ENCODE results near the gene MARK3. TPM values are rescaled to one million over a fixed set of nuclear protein-coding genes. Genes with fewer than 3 reads are reported as not detected.

Gene MARK3
- total and polyA plus RNA-seq, 2 of the 4 experiments (the other 2 are of a cell fraction) = 78.5 to 80.5 TPM

DNA sequence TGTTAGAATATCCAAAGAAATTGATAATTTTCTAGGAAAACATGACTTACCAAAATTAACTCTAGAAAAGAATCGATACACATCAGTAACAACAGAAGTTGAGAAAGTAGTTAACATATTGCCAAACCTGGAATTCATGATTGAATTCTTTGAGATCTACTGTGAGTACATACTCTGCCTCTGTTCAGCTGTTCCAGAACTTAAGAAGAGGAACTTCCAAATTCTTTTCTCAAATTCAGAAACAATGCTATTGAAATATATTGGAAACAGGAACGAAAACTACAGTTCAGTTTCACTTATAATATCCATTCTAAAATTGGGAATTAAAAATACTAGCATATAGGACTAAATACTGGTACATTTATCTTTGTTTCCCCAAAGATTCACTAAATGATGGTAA, 57.9 kb downstream of the MARK3 start:
- peaks cover 15% of the 10 kb centered on the region for H3K36me3 ChIP-seq (ENCODE audit: control insufficient read depth, insufficient read depth, low read length)
- H3K27me3 ChIP-seq (ENCODE audit: control insufficient read depth, insufficient read depth, low read length) = no peaks in the 10 kb centered on the region
- no peak overlapping the region for H2BK20ac ChIP-seq (ENCODE audit: low read depth, low read length)
- ChIA-PET CTCF (no interaction called here), POLR2A (ENCODE audit: unreplicated experiment) (no interaction called here)
- no peak overlapping the region for H2AK9ac ChIP-seq (replicated peaks; ENCODE audit: low read depth, low read length, poor library complexity)
- H4K8ac ChIP-seq (ENCODE audit: low read depth in 2 of 2, low read length in 2 of 2) = no peak overlapping the region
- H3K4me2 ChIP-seq (ENCODE audit: low read depth, low read length) = no peak overlapping the region
- H3K9me3 ChIP-seq (ENCODE audit: control insufficient read depth, insufficient read depth, low read length) = no peaks in the 10 kb centered on the region
- H3K23ac ChIP-seq (ENCODE audit: low read depth, low read length) = no peak overlapping the region
- no peak overlapping the region for H3K4ac ChIP-seq (ENCODE audit: low read depth, low read length)
- BruUV-seq (replicated peaks) = no TSS peak
- no peak overlapping the region for H3K27ac ChIP-seq (ENCODE audit: insufficient read depth, low read length)
- no peak for TF ChIP-seq MAFK (IDR thresholded peaks at IDR 0.05; ENCODE audit: low read depth, low read length)
- H3K9ac ChIP-seq (ENCODE audit: low read depth, low read length) = no peak overlapping the region
- no peak for DNase-seq
- in situ Hi-C loops (cut with MboI; ENCODE audit: low sequenced_read_pairs) = no loop called here
- no peak overlapping the region for H3K14ac ChIP-seq (replicated peaks; ENCODE audit: low read depth, low read length)
- H4K91ac ChIP-seq (ENCODE audit: insufficient read depth, low read depth, low read length) = no peak overlapping the region
- H2BK15ac ChIP-seq (ENCODE audit: low read depth, low read length) = no peak overlapping the region
- no peak overlapping the region for H2BK5ac ChIP-seq (ENCODE audit: low read depth, low read length, poor library complexity, severe bottlenecking)
- no peak overlapping the region for H4K5ac ChIP-seq (ENCODE audit: low read depth, low read length)
- H3K4me3 ChIP-seq (ENCODE audit: insufficient read depth, low read depth, low read length) = no peak overlapping the region
- peaks cover 12% of the 10 kb centered on the region for H3K4me1 ChIP-seq (ENCODE audit: control insufficient read depth, insufficient read depth, low read length)
- ATAC-seq (ENCODE audit: low read depth) = no peak
- H3K18ac ChIP-seq (ENCODE audit: low read depth, low read length) = no peak overlapping the region
- H2AK5ac ChIP-seq (ENCODE audit: low read depth, low read length) = no peak overlapping the region
- H2BK120ac ChIP-seq (ENCODE audit: low read depth, low read length) = no peak overlapping the region
- no peak overlapping the region for H2AFZ ChIP-seq (replicated peaks; ENCODE audit: low read length, poor library complexity)
- H3K79me1 ChIP-seq (ENCODE audit: low read depth in 1 of 2, low read length in 2 of 2) = peaks cover 24 to 81% of the 10 kb centered on the region in 2 experiments
- H3K9me1 ChIP-seq (ENCODE audit: insufficient read depth, low read length) = peaks cover 10% of the 10 kb centered on the region
- dilution Hi-C loops (cut with HindIII; ENCODE audit: low sequenced_read_pairs, unreplicated experiment) = no loop called here
- intact Hi-C loops (cut with micrococcal nuclease) = no loop called here
- H4K20me1 ChIP-seq (ENCODE audit: insufficient read depth, low read length) = peaks cover 81% of the 10 kb centered on the region
- H3K56ac ChIP-seq (ENCODE audit: extremely low read depth, insufficient read depth, low read length) = no peak overlapping the region
- WGBS, 2 experiments (ENCODE audit: extremely low coverage in 2 of 2, insufficient read length in 1 of 2) = no CpG with 5 or more reads among the region's 2 CpGs

Measured in IMR-90 (cell line).